Esophagus muscularis mucosa (tissue), 4 donors: Measurements from ENCODE around the gene FAM170A. TPM values are rescaled to one million over a fixed set of nuclear protein-coding genes. Genes with fewer than 3 reads are reported as not detected.

Experiments used
- DNase-seq: peaks from one replicate; pipeline ENCODE4 v3.0.0-alpha.2; 2017; ENCODE audit errors: extremely low spot score
- H3K27ac ChIP-seq, 4 donors: fragments of 200-600 bp; sonication (generic); replicated peaks in 1 of 4; 1 replicate in 3 of 4; 2 replicates in 1 of 4; pipeline ENCODE4 v1.5.1; 2016 to 2019; ENCODE audit warnings: mild to moderate bottlenecking in 1 of 4
- H3K27me3 ChIP-seq, 4 donors: fragments of 200-600 bp; sonication (generic); one replicate each; pipeline versions ENCODE4 v1.5.1 to v1.6.0; 2016 to 2019
- H3K36me3 ChIP-seq, 4 donors: fragments of 200-600 bp; sonication (generic); one replicate each; pipeline ENCODE4 v1.5.1; 2016 to 2019
- H3K4me1 ChIP-seq, 4 donors: fragments of 200-600 bp; sonication (generic); one replicate each; pipeline ENCODE4 v1.5.1; 2016 to 2019
- H3K4me3 ChIP-seq, 4 donors: fragments of 200-600 bp; sonication (generic); 1 replicate in 2 of 4; 2 replicates in 2 of 4; pipeline ENCODE4 v1.5.1; 2016 to 2019; ENCODE audit warnings: mild to moderate bottlenecking in 4 of 4, moderate library complexity in 1 of 4
- H3K9me3 ChIP-seq, 4 donors: fragments of 200-600 bp; sonication (generic); 1 replicate in 3 of 4; 2 replicates in 1 of 4; pipeline ENCODE4 v1.5.1; 2016 to 2019
- EP300 ChIP-seq: sonication (generic); formaldehyde crosslinking; IDR thresholded peaks from one replicate; pipeline ENCODE4 v1.6.1; 2017; ENCODE audit warnings: antibody characterized with exemption
- POLR2A ChIP-seq: fragments of 450-650 bp; IDR thresholded peaks from one replicate; pipeline ENCODE4 v1.6.1; 2017; ENCODE audit warnings: antibody characterized with exemption, moderate library complexity, mild to moderate bottlenecking, low read depth
- POLR2AphosphoS5 ChIP-seq, 2 donors: sonication (generic); formaldehyde crosslinking; IDR thresholded peaks; one replicate each; pipeline ENCODE4 v1.6.1; 2017; ENCODE audit warnings: antibody characterized with exemption in 2 of 2
- WGBS: methylation state at CpG from one replicate; pipeline ENCODE4 v1.1.5; 2018; 5-methylcytosine and 5-hydroxymethylcytosine counted together
- intact Hi-C: fragments of 100-400 bp; cut with DNase I; formaldehyde crosslinking; loops from one replicate; pipeline ENCODE4 v1.15.1; 2023
- total RNA-seq, 4 donors: library from RNA; depleted of rRNA; stranded (reverse); fragments of >200 nt; gene quantifications; one replicate each; pipeline versions ENCODE4 v1.1.0 to v1.2.1, GENCODE V29; 2016
- TF ChIP-seq, protein P1 (sequence below), 3 experiments: fragments of 200-600 bp in 2 of 3; fragments of 450-650 bp in 1 of 3; sonication (generic) in 2 of 3; IDR thresholded peaks; one replicate each; pipeline ENCODE4 v1.5.1; 2017 to 2019; ENCODE audit warnings: antibody characterized with exemption in 3 of 3, mild to moderate bottlenecking in 2 of 3, moderate library complexity in 1 of 3

Gene FAM170A
- total RNA-seq, 4 donors from 2014 or later = not detected

DNA sequence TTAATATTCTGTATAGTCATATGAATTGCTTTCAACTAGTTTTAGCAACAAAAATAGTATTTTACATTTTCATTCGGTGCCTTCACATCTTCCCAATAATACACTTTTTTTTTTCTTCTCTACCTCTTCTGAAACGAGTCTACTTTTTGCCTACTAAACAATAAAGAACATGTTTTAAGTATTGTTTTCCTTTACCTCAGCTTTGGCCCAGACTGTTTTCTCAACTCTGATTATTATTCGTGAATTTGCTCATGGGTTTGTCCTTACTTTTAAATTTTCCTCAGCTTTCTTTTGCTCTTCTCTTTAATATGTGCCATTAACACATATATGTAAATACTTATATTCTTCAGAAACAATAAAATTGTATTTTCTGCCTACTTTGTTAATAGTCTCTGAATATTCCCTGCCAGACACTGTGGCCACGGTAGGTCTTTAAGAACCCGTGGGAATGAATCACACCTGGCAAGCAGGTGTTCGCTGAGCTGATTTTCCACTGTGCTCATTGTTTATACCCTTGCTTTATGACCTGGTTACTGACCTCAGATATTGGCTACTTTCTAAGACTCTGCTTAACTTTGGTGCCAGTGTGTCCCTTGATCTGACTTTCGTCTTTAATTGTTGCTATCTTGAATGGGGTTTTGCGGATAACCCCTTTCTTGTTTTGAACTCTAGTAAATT is 49.1 kb downstream of the FAM170A start:
- H3K4me3 ChIP-seq = no peak overlapping the region
- no peak overlapping the region for H3K27ac ChIP-seq
- DNase-seq = no peak
- no peaks in the 10 kb centered on the region for H3K36me3 ChIP-seq
- WGBS = 82% methylated on average over 8 of the region's 8 CpGs
- H3K9me3 ChIP-seq = no peaks in the 10 kb centered on the region
- TF ChIP-seq, protein P1, sequence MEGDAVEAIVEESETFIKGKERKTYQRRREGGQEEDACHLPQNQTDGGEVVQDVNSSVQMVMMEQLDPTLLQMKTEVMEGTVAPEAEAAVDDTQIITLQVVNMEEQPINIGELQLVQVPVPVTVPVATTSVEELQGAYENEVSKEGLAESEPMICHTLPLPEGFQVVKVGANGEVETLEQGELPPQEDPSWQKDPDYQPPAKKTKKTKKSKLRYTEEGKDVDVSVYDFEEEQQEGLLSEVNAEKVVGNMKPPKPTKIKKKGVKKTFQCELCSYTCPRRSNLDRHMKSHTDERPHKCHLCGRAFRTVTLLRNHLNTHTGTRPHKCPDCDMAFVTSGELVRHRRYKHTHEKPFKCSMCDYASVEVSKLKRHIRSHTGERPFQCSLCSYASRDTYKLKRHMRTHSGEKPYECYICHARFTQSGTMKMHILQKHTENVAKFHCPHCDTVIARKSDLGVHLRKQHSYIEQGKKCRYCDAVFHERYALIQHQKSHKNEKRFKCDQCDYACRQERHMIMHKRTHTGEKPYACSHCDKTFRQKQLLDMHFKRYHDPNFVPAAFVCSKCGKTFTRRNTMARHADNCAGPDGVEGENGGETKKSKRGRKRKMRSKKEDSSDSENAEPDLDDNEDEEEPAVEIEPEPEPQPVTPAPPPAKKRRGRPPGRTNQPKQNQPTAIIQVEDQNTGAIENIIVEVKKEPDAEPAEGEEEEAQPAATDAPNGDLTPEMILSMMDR (IDR thresholded peaks at IDR 0.05) = no peak
- TF ChIP-seq POLR2A = no peak
- no peak for TF ChIP-seq POLR2AphosphoS5 (IDR thresholded peaks at IDR 0.05)
- TF ChIP-seq EP300 = no peak
- intact Hi-C loops = no loop called here
- no peaks in the 10 kb centered on the region for H3K4me1 ChIP-seq
- no peaks in the 10 kb centered on the region for H3K27me3 ChIP-seq

DNA sequence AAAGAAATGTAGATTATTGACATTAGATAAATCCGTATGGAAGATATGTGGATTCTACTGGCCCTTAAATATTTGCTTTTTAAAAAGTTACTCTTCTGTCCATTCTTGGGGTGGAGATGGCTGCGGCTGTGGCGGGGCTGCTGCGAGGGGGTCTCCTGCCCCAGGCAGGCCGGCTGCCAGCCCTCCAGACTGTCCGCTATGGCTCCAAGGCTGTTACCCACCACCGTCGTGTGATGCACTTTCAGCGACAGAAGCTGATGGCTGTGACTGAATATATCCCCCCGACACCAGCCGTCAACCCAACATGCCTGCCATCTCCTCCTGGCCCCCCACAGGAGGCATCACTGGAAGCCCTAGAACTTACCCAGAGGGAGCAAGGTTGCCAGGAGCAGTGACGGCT is 50.7 kb downstream of the FAM170A start:
- WGBS = 95% methylated on average over 6 of the region's 12 CpGs
- H3K27me3 ChIP-seq = no peaks in the 10 kb centered on the region
- H3K27ac ChIP-seq = no peak overlapping the region
- no peak for DNase-seq
- intact Hi-C loops = no loop called here
- H3K36me3 ChIP-seq = no peaks in the 10 kb centered on the region
- H3K4me1 ChIP-seq = no peaks in the 10 kb centered on the region
- H3K4me3 ChIP-seq = no peak overlapping the region
- TF ChIP-seq, protein P1 (IDR thresholded peaks at IDR 0.05) = no peak
- no peak for TF ChIP-seq POLR2A
- TF ChIP-seq EP300 = no peak
- no peak for TF ChIP-seq POLR2AphosphoS5 (IDR thresholded peaks at IDR 0.05)
- no peaks in the 10 kb centered on the region for H3K9me3 ChIP-seq

DNA sequence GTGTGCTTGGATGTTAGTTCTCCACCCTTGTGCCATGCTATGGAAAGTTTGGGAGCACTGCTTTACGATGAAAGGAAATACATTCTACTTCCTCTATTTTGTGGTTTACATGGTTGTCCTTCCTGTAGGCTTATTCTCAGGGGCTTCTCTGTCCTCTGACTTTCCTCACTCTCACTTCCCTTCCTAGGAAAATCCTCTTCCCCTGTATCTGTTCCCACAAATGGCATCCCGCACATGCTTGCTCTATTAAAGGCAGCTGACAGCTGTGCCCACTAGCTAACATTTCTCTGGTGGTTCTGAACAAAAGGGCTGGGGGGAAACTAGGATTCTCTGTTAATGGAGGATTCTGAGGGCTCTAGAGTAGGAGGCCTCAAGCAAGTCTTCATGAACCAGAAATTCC is 52.4 kb downstream of the FAM170A start:
- WGBS = 68% methylated on average over 2 of the region's 2 CpGs
- H3K4me3 ChIP-seq = no peak overlapping the region
- H3K9me3 ChIP-seq = no peaks in the 10 kb centered on the region
- no peak for TF ChIP-seq POLR2A
- TF ChIP-seq EP300 = no peak
- TF ChIP-seq, protein P1 (IDR thresholded peaks at IDR 0.05) = no peak
- no peak for TF ChIP-seq POLR2AphosphoS5 (IDR thresholded peaks at IDR 0.05)
- H3K27ac ChIP-seq = no peak overlapping the region
- intact Hi-C loops = no loop called here
- H3K4me1 ChIP-seq = no peaks in the 10 kb centered on the region
- H3K27me3 ChIP-seq = no peaks in the 10 kb centered on the region
- H3K36me3 ChIP-seq = no peaks in the 10 kb centered on the region
- DNase-seq = no peak

DNA sequence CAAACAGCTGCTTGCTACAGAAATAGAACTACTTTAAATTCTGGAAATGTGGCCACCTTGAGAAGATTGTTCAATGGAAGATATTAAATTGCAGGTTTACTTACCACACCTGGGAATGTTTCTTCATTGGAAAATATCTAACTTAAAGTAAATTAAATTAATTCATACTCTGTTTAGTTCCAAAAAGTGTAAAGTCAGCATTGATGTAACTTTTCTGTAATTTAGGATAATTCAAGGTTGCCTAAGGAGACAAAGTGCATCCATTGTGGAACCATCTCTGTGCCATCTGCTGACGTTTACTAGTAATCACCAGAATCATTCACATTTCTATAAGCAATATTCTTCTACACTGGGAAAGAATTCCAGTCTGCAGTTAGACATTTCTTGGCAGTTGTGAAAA is 53.0 kb downstream of the FAM170A start:
- Histone ChIP-seq H3K36me3 (no peaks in the 10 kb centered on the region), H3K27me3 (no peaks in the 10 kb centered on the region), H3K27ac (no peak overlapping the region), H3K4me1 (no peaks in the 10 kb centered on the region), H3K4me3 (no peak overlapping the region), H3K9me3 (no peaks in the 10 kb centered on the region)
- intact Hi-C loops = no loop called here
- no peak for TF ChIP-seq POLR2A
- TF ChIP-seq POLR2AphosphoS5 (IDR thresholded peaks at IDR 0.05) = no peak
- no peak for TF ChIP-seq EP300
- TF ChIP-seq, protein P1 (IDR thresholded peaks at IDR 0.05) = no peak
- WGBS = 73% methylated on average over 1 of the region's 1 CpG
- DNase-seq = no peak

Other genes with a start within 250 kb of the FAM170A start
- gene HSD17B4, start 177.1 kb upstream of the FAM170A start, total RNA-seq = 10 to 100 TPM; 71.6 to 90.6 (median 86.2) TPM